CD4-positive, alpha-beta T cell treated with Interleukin-17A for 4 hours (primary cell): ENCODE measurements around the gene RGS7.
"Not testable (repeated sequence)": the region's sequence is repeated elsewhere in the genome, so short reads cannot be mapped to it uniquely, and the experiment has no call there.

Experiments used
- DNase-seq: peaks from one replicate; pipeline ENCODE4 v3.0.0-alpha.2; 2020; ENCODE audit warnings: mixed read lengths

RGS7 gene

DNA sequence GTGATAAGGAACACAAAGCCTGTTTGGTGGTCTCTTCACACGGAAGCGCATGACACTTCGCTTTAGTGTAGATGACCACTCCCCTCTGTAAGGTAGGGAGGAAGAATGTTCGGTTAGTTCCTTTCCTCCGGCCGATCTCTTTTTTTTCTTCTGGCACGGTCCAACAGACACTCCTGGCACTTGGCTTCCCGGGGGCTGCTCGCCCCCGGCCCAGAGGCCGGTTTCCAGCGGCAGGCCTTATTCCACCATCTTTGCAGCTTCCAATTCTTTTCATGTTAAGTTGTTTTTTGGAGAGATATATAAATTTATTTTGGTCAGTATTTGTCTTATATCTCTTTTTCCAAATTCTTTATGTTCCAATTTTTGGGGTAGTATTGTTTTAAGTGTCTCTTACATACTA is 593.2 kb downstream of the RGS7 start:
- DNase-seq: no peak

DNA sequence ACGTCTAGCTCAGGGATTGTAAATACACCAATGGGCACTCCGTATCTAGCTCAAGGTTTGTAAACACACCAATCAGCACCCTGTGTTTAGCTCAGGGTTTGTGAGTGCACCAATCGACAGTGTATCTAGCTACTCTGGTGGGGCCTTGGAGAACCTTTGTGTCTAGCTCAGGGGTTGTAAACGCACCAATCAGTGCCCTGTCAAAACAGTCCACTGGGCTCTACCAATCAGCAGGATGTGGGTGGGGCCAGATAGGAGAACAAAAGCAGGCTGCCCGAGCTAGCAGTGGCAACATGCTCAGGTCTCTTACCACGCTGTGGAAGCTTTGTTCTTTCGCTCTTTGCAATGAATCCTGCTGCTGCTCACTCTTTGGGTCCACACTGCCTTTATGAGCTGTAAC is 593.9 kb downstream of the RGS7 start:
- not testable (repeated sequence) for DNase-seq

DNA sequence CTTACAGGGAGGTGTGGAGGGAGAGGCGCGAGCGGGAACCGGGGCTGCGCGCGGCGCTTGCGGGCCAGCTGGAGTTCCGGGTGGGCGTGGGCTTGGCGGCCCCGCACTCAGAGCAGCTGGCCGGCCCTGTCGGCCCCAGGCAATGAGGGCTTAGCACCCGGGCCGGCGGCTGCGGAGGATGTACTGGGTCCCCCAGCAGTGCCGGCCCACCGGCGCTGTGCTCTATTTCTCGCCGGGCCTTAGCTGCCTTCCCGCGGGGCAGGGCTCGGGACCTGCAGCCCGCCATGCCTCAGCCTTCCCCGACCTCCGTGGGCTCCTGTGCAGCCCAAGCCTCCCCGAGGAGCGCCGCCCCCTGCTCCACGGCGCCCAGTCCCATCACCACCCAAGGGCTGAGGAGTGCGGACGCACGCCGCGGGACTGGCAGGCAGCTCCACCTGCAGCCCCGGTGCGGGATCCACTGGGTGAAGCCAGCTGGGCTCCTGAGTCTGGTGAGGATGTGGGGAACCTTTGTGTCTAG is 594.5 kb downstream of the RGS7 start:
- DNase-seq: not testable (repeated sequence)

DNA sequence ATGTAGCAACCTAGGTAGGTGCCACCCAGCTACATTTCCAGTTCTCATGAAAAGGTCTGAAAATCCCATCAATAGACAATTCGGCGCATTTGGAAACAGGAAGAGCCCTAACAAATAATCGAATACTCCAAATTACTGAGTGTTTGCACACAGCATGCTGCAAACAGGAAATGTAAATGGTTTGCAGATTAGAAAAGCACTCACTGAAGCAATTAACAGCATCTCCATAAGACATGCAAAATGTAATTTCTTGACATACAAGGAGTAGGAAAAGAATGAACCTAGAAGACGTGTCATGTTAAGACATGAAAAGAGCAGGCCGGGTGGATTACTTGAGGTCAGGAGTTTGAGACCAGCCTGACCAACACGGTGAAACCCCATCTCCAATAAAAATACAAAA is 598.2 kb downstream of the RGS7 start:
- not testable (repeated sequence) for DNase-seq

DNA sequence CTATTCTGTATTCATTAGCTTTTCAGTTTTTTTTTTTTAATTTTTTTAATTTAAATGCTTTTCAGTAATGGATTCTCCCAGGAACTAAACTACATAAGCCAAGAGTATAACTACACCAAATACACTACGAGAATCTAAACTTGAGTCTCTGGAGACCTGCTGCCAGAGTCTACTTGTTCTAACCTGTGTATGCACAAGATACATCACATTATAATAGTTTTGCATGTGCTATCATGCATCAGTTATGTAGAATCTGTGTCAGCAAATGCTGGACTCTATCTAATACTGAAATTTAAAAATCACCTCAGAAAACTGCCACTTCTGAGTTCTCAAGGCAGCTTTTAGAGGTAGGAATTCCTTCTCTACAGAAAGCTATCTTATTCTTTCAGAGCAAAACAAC is 598.7 kb downstream of the RGS7 start:
- DNase-seq: no peak

DNA sequence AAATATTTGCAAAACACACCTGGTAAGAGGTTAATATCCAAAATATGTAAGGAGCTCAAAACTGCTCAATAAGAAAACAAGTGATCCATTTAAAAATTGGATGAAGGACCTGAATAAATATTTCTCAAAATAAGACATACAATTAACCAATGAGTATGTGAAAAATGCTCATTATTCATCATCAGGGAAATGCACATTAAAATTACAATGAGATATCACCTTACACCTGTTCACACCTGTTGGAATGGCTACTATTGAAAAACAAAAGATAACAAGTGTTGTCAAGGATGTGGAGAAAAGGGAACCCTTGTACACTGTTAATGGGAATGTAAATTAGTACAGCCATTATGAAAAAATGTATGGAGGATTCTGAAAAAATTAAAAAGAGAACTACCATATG is 609.1 kb downstream of the RGS7 start:
- no peak for DNase-seq

DNA sequence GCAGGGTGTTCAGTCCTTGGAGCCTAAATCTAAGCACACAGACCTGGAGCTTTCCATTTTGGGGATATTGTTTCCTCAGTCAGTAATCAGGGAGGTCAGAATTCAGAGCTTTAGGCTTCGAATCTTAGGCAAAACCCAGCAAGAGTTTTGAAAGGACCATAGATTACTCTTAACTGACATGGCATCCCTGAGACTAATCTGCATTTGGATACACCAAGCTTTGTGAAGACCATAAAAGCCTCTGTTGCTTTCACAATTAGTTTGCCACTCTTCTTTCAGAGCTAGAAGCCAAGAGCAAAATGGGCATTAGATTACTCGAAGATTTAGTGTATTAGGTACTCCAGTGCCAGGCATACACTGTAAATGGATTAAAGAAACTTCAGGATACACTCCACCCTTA is 613.3 kb downstream of the RGS7 start:
- DNase-seq: no peak

DNA sequence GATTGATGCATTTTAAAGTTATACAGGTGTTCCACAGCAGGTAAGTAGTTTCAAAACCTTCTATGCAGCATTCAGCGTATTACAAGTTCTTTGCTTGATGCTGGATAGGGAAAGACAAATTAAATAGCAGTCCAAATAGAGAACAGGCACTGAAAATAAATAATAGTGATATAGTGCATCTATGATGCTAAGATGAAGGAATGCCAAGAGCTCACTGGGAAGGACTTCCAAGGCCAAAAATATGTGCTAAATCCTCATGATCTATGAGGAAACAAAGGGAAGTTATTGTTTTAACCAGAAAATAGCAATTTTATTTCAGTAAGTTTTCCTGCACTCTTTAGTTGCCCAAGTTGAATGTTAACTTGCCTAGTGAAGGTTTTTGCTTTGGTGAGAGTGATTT is 617.3 kb downstream of the RGS7 start:
- no peak for DNase-seq

DNA sequence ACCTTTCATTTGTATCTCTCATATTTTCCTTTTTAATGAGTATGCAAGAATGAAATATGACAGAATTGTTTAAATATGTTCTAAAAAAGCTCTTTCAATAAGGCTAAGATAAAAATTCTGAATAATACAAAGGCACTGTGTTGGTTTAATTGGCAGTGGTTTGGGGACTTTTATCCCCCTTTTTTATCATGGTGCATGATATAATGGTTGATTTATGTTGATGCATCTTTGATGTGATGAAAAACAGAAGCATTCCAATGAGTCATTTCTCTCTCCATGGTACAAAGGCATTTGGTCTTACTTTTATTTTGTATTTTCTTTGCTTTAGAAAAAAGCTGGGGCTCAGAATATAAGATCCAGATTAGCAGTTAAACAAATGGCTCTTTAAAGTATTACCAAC is 617.9 kb downstream of the RGS7 start:
- DNase-seq: no peak

DNA sequence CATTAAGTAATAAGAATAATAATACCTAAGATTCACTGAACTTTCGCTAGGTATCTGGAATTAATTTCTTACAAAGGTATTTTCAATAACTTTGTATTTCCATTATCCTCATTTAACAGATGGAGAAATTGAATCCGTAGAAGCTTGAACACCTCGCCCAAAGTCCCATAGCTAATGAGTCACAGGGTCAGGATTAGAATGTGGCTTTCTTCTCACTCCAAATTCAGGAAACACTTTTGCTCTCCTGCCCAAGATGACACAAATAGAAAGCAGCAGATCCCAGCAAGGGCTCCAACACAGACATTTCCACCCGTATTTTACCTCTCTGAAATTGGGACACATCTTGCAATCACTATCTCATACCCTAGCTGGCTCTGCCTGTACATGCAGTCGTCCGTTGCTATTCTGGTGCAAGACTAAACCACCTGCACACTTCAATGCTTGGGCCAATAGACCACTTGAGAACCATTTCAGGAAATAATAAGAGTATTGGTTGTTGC is 619.2 kb downstream of the RGS7 start:
- DNase-seq: no peak

DNA sequence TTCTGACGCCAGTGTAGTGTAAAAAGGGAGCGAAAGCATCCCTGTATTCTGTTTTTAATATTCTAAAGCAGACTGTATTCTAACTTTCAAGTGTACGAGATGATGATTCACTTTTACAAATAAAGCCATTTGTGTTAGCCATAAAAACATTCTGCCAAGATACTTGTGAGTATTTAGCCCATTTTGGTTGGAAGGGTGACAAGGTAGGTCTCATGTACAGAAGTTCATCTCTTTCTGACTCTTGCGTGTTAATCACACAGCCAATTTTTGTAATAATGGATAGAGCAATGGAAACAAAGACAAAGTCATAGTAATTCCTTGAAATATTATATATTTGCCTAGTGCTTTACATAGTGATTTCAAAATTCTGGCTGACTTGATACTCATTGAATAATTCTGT is 619.7 kb downstream of the RGS7 start:
- no peak for DNase-seq

DNA sequence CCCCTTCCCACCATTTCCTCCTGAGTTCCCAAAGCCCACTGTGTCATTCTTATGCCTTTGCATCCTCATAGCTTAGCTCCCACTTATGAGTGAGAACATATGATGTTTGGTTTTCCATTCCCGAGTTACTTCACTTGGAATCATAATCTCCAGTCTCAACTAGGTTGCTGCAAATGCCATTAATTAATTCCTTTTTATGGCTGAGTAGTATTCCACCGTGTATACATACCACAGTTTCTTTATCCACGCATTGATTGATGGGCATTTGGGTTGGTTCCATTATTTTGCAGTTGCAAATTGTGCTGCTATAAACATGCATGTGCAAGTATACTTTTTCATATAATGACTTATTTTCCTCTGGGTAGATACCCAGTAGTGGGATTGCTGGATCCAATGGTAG is 622.3 kb downstream of the RGS7 start:
- DNase-seq: not testable (repeated sequence)

DNA sequence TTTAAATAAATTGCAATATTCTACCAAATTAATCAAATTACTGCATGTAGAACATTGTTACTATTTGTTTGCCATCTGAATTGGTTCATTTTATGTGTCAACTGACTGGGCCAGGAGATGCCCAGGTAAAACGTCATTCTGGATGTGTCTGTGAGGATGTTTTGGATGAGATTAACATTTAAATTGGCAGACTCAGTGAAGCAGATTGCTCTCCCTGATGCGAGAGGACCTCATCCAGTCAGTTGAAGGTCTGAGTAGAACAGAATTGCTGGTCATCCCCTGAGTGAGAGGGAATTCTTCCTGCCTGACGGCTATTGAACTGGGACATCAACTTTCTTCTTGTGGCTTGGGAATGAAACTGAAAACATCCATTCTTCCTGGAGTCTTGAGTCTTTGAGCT is 623.0 kb downstream of the RGS7 start:
- no peak for DNase-seq

DNA sequence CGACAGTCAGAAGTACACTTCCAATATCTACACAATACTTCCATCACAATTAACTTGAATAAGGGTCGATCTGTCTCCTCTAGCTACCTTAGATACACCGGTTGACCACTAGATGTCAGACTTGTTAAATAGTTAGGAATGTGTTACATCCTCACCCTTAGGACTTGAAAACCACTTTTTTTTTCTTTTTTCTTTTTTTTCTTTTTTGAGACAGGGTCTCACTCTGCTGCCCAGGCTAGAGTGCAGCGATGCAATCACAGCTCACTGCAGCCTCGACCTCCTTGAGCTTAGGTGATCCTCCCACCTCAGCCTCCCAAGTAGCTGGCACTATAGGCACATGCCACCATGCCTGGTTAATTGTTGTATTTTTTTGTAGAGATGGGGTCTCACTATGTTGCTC is 624.6 kb downstream of the RGS7 start:
- DNase-seq: no peak
